Skin of body (tissue), 2 donors: ENCODE measurements around the gene ALMS1. TPM values are rescaled to one million over a fixed set of nuclear protein-coding genes. Genes with fewer than 3 reads are reported as not detected.
"Not testable (repeated sequence)": the region's sequence is repeated elsewhere in the genome, so short reads cannot be mapped to it uniquely, and the experiment has no call there.

ENCODE experiments used
- DNase-seq: peaks from one replicate; lab custom pipeline; 2025; lab: John Stamatoyannopoulos, UW
- total RNA-seq: library from RNA; depleted of rRNA; stranded (reverse); fragments of >200 nt; gene quantifications from one replicate; pipeline ENCODE4 v1.2.3, GENCODE V29; 2014

ALMS1 gene
- total RNA-seq, 1 donor from 2014 or later, result 30.8 TPM

GRCh38 chr2:73611193-73611592 lies 225.6 kb downstream of the ALMS1 start:
- DNase-seq, result no peak

GRCh38 chr2:73611867-73612266 lies 226.2 kb downstream of the ALMS1 start:
- DNase-seq, result no peak

- DNase-seq, result no peak
Observed at GRCh38 chr2:73614105-73614504, 228.5 kb downstream of the ALMS1 start.

GRCh38 chr2:73614997-73615396 lies 229.4 kb downstream of the ALMS1 start:
- DNase-seq, result no peak

GRCh38 chr2:73619925-73620324 lies 234.3 kb downstream of the ALMS1 start:
- not testable (repeated sequence) for DNase-seq

- DNase-seq, result not testable (repeated sequence)
Observed at GRCh38 chr2:73624036-73624435, 238.4 kb downstream of the ALMS1 start.

GRCh38 chr2:73624625-73625024 lies 239.0 kb downstream of the ALMS1 start:
- not testable (repeated sequence) for DNase-seq

- DNase-seq, result not testable (repeated sequence)
Observed at GRCh38 chr2:73626237-73626636, 240.6 kb downstream of the ALMS1 start.

- not testable (repeated sequence) for DNase-seq
Observed at GRCh38 chr2:73628493-73628892, 242.9 kb downstream of the ALMS1 start.

- not testable (repeated sequence) for DNase-seq
Observed at GRCh38 chr2:73630662-73631266, 245.1 kb downstream of the ALMS1 start.

GRCh38 chr2:73636977-73637376 lies 251.3 kb downstream of the ALMS1 start:
- DNase-seq, result not testable (repeated sequence)

- DNase-seq, result no peak
Observed at GRCh38 chr2:73638429-73638828, 252.8 kb downstream of the ALMS1 start.

- peak; percentile 7 for DNase-seq
Observed at GRCh38 chr2:73640511-73640911, 254.9 kb downstream of the ALMS1 start.

GRCh38 chr2:73640946-73641766 lies 255.5 kb downstream of the ALMS1 start:
- DNase-seq, result no peak

GRCh38 chr2:73641767-73642062 lies 256.1 kb downstream of the ALMS1 start:
- no peak for DNase-seq

- no peak for DNase-seq
Observed at GRCh38 chr2:73642338-73643018, 256.8 kb downstream of the ALMS1 start, which contains the start of gene NAT8. Gene NAT8, minus strand, starts transcription at chr2:73642422. Its CDS starts 794 bp downstream, at chr2:73641628.

GRCh38 chr2:73647690-73648089 lies 262.1 kb downstream of the ALMS1 start:
- not testable (repeated sequence) for DNase-seq

GRCh38 chr2:73651591-73652230 lies 266.1 kb downstream of the ALMS1 start:
- no peak for DNase-seq

GRCh38 chr2:73652348-73652747 lies 266.7 kb downstream of the ALMS1 start:
- DNase-seq, result no peak

- DNase-seq, result no peak
Observed at GRCh38 chr2:73654175-73654574, 268.5 kb downstream of the ALMS1 start.
